IMR-90 (cell line): ENCODE results near the gene CDK5R1. TPM values are rescaled to one million over a fixed set of nuclear protein-coding genes. Genes with fewer than 3 reads are reported as not detected.

ENCODE experiments used
- ATAC-seq: fragments of 200-7000 bp; cut with Tn5 transposase; 2 replicates; pipeline ENCODE4 v1.9.1; 2020; ENCODE audit warnings: low read depth, mild to moderate bottlenecking, moderate library complexity
- BruUV-seq: library from RNA; stranded (reverse); fragments of 400-500 nt; replicated peaks from 2 replicates; lab custom pipeline; 2021; lab: Mats Ljungman, UMichigan
- CTCF ChIA-PET: fragments of 300-600 bp; formaldehyde crosslinking; extraction: SDS; loops from one replicate; lab custom pipeline; 2021; ENCODE audit warnings: antibody characterized with exemption; lab: Yijun Ruan, JAX
- POLR2A ChIA-PET: fragments of 300-600 bp; sonication (Branson Sonifier 250); formaldehyde crosslinking; loops from one replicate; lab custom pipeline; 2022; ENCODE audit warnings: antibody characterized with exemption; ENCODE audit not compliant: unreplicated experiment; lab: Charles Lee
- DNase-seq: peaks from one replicate; pipeline ENCODE4 v3.0.0; 2013
- H2AFZ ChIP-seq: replicated peaks from 2 replicates; pipeline ENCODE3; 2013; ENCODE audit warnings: low read length, mild to moderate bottlenecking; ENCODE audit not compliant: poor library complexity
- H2AK5ac ChIP-seq: 2 replicates; pipeline ENCODE4 v1.6.1; 2013; ENCODE audit warnings: low read depth, low read length, inconsistent platforms
- H2AK9ac ChIP-seq: replicated peaks from 2 replicates; pipeline ENCODE3; 2013; ENCODE audit warnings: mild to moderate bottlenecking, low read depth, low read length, moderate library complexity; ENCODE audit not compliant: poor library complexity
- H2BK120ac ChIP-seq: 2 replicates; pipeline ENCODE4 v1.6.1; 2013; ENCODE audit warnings: low read depth, low read length, inconsistent platforms
- H2BK15ac ChIP-seq: 3 replicates; pipeline ENCODE4 v1.6.1; 2013; ENCODE audit warnings: low read depth, low read length, inconsistent platforms
- H2BK20ac ChIP-seq: 2 replicates; pipeline ENCODE4 v1.6.1; 2013; ENCODE audit warnings: low read depth, mild to moderate bottlenecking, inconsistent platforms, low read length, moderate library complexity
- H2BK5ac ChIP-seq: 2 replicates; pipeline ENCODE4 v1.6.1; 2013; ENCODE audit warnings: mild to moderate bottlenecking, low read depth, low read length, inconsistent platforms; ENCODE audit not compliant: poor library complexity, severe bottlenecking
- H3K14ac ChIP-seq: replicated peaks from 2 replicates; pipeline ENCODE4 v1.6.1; 2013; ENCODE audit warnings: low read depth, low read length, inconsistent platforms
- H3K18ac ChIP-seq: 2 replicates; pipeline ENCODE4 v1.6.1; 2013; ENCODE audit warnings: low read depth, low read length, control low read depth
- H3K23ac ChIP-seq: 2 replicates; pipeline ENCODE4 v1.6.1; 2013; ENCODE audit warnings: low read depth, low read length, inconsistent platforms
- H3K27ac ChIP-seq: 2 replicates; pipeline ENCODE4 v1.5.1; 2013; ENCODE audit warnings: mild to moderate bottlenecking, control low read depth, low read length; ENCODE audit not compliant: insufficient read depth
- H3K27me3 ChIP-seq: 2 replicates; pipeline ENCODE4 v1.6.1; 2013; ENCODE audit warnings: low read length; ENCODE audit not compliant: control insufficient read depth, insufficient read depth
- H3K36me3 ChIP-seq: 2 replicates; pipeline ENCODE4 v1.6.1; 2013; ENCODE audit warnings: low read length, mixed read lengths; ENCODE audit not compliant: control insufficient read depth, insufficient read depth
- H3K4ac ChIP-seq: 2 replicates; pipeline ENCODE4 v1.6.1; 2013; ENCODE audit warnings: low read depth, low read length, inconsistent platforms
- H3K4me1 ChIP-seq: 2 replicates; pipeline ENCODE4 v1.6.1; 2013; ENCODE audit warnings: low read length, mixed read lengths; ENCODE audit not compliant: control insufficient read depth, insufficient read depth
- H3K4me2 ChIP-seq: 2 replicates; pipeline ENCODE4 v1.6.1; 2013; ENCODE audit warnings: low read depth, mild to moderate bottlenecking, control low read depth, low read length, moderate library complexity
- H3K4me3 ChIP-seq: 2 replicates; pipeline ENCODE4 v1.5.1; 2013; ENCODE audit warnings: low read depth, mild to moderate bottlenecking, control low read depth, low read length, moderate library complexity; ENCODE audit not compliant: insufficient read depth
- H3K56ac ChIP-seq: 2 replicates; pipeline ENCODE4 v1.6.1; 2013; ENCODE audit warnings: low read length, inconsistent platforms; ENCODE audit not compliant: insufficient read depth; ENCODE audit errors: extremely low read depth
- H3K79me1 ChIP-seq, 2 experiments: 2 replicates each; pipeline ENCODE4 v1.6.1; 2013; ENCODE audit warnings: low read length in 2 of 2, inconsistent platforms in 1 of 2, low read depth in 1 of 2
- H3K9ac ChIP-seq: 2 replicates; pipeline ENCODE4 v1.6.1; 2013; ENCODE audit warnings: low read depth, low read length, control low read depth
- H3K9me1 ChIP-seq: 2 replicates; pipeline ENCODE4 v1.6.1; 2013; ENCODE audit warnings: low read length, inconsistent platforms; ENCODE audit not compliant: insufficient read depth
- H3K9me3 ChIP-seq: 2 replicates; pipeline ENCODE4 v1.6.1; 2013; ENCODE audit warnings: low read length; ENCODE audit not compliant: control insufficient read depth, insufficient read depth
- H4K20me1 ChIP-seq: 2 replicates; pipeline ENCODE4 v1.6.1; 2013; ENCODE audit warnings: low read length, inconsistent platforms; ENCODE audit not compliant: insufficient read depth
- H4K5ac ChIP-seq: 2 replicates; pipeline ENCODE4 v1.6.1; 2013; ENCODE audit warnings: mild to moderate bottlenecking, low read depth, low read length, control low read depth
- H4K8ac ChIP-seq, 2 experiments: 2 replicates each; pipeline ENCODE4 v1.6.1; 2013; ENCODE audit warnings: low read depth in 2 of 2, low read length in 2 of 2, control low read depth in 1 of 2, inconsistent platforms in 1 of 2
- H4K91ac ChIP-seq: 2 replicates; pipeline ENCODE4 v1.6.1; 2013; ENCODE audit warnings: low read depth, low read length, inconsistent platforms; ENCODE audit not compliant: insufficient read depth
- CEBPB ChIP-seq: IDR thresholded peaks from 2 replicates; pipeline ENCODE4 v1.6.1; 2012; ENCODE audit warnings: low read depth, low read length, improper control_type of control experiment
- FOS ChIP-seq: fragments of 150-350 bp; IDR thresholded peaks from 2 replicates; pipeline ENCODE4 v1.6.1; 2016; ENCODE audit warnings: low read depth, low read length
- SMC3 ChIP-seq: fragments of 150-350 bp; IDR thresholded peaks from 2 replicates; pipeline ENCODE4 v1.6.1; 2016; ENCODE audit warnings: low read depth, mild to moderate bottlenecking, antibody characterized with exemption, low read length, moderate library complexity
- WGBS, 2 experiments: methylation state at CpG; one replicate each; pipeline versions ENCODE4 v1.1.5 to v1.1.7; 2013; ENCODE audit warnings: missing lambda C conversion rate in 2 of 2; ENCODE audit not compliant: insufficient read length in 1 of 2; ENCODE audit errors: extremely low coverage in 2 of 2; 5-methylcytosine and 5-hydroxymethylcytosine counted together
- dilution Hi-C: fragments of 300-500 bp; cut with HindIII; formaldehyde crosslinking; loops from one replicate; pipeline ENCODE4 v1.14.3; 2018; ENCODE audit warnings: low sequenced_read_pairs; ENCODE audit not compliant: unreplicated experiment
- in situ Hi-C: fragments of 300-500 bp; cut with MboI; formaldehyde crosslinking; loops from 3 replicates; pipeline ENCODE4 v1.14.3; 2019; ENCODE audit warnings: low sequenced_read_pairs, inconsistent platforms, mixed read lengths
- intact Hi-C: fragments of 100-400 bp; cut with micrococcal nuclease; formaldehyde crosslinking; loops from 2 replicates; pipeline ENCODE4 v1.10.0; 2022
- polyA plus RNA-seq, 3 experiments: library from polyadenylated mRNA; depleted of rRNA; stranded (reverse); fragments of >200 nt; gene quantifications; 2 replicates each; pipeline ENCODE4 v1.2.3, GENCODE V29; 2012; ENCODE audit warnings: low replicate concordance in 1 of 3
- total RNA-seq: library from RNA; depleted of rRNA; stranded (reverse); fragments of >200 nt; gene quantifications from 2 replicates; pipeline ENCODE4 v1.2.3, GENCODE V29; 2012

The CDK5R1 gene
- total and polyA plus RNA-seq, 2 of the 4 experiments (the other 2 are of a cell fraction) = 0.36 to 0.74 TPM

GRCh38 chr17:32452281-32452680 is 34.5 kb upstream of the CDK5R1 start:
- no peak for TF ChIP-seq SMC3
- peak; percentile 10; the same call in 1 of the 2 replicates for TF ChIP-seq CEBPB
- peak; percentile 27; the same call in 1 of the 2 replicates for TF ChIP-seq FOS
- Histone ChIP-seq H3K9ac (no peak overlapping the region), H3K27me3 (no peaks in the 10 kb centered on the region), H3K9me1 (no peaks in the 10 kb centered on the region; the same call in 1 of the 2 replicates), H4K20me1 (peaks cover 29% of the 10 kb centered on the region; the same call in 1 of the 2 replicates), H3K36me3 (peaks cover 40% of the 10 kb centered on the region), H3K4me3 (no peak overlapping the region), H2AK5ac (no peak overlapping the region), H3K23ac (no peak overlapping the region), H4K5ac (no peak overlapping the region), H2AK9ac (no peak overlapping the region), H3K4ac (no peak overlapping the region), H2BK15ac (no peak overlapping the region), H3K9me3 (no peaks in the 10 kb centered on the region), H2BK20ac (no peak overlapping the region), H3K79me1 (peaks cover 32 to 42% of the 10 kb centered on the region in 2 experiments), H3K27ac (no peak overlapping the region), H2AFZ (no peak overlapping the region), H2BK120ac (no peak overlapping the region), H2BK5ac (no peak overlapping the region), H3K4me1 (peaks cover 2% of the 10 kb centered on the region; the same call in 1 of the 2 replicates), H3K18ac (no peak overlapping the region), H3K4me2 (no peak overlapping the region), H3K14ac (no peak overlapping the region), H3K56ac (no peak overlapping the region), H4K91ac (no peak overlapping the region), H4K8ac (no peak overlapping the region)
- intact Hi-C loops = no loop called here
- ATAC-seq (peak; percentile 76), DNase-seq (peak; percentile 73)
- POLR2A ChIA-PET = no interaction called here
- dilution Hi-C loops = no loop called here
- CTCF ChIA-PET = no interaction called here
- in situ Hi-C loops = no loop called here
- no TSS peak for BruUV-seq
- WGBS, 2 experiments = no CpG with 5 or more reads among the region's 1 CpG
